Keratinocyte (primary cell): ENCODE data around the gene PLXNA2. TPM values are rescaled to one million over a fixed set of nuclear protein-coding genes. Genes with fewer than 3 reads are reported as not detected.
A peak's percentile ranks its signal among the peaks of the same experiment; 100 is the strongest.

Experiments
- DNase-seq: peaks from one replicate; pipeline ENCODE4 v3.0.0-alpha.2; 2011; ENCODE audit warnings: low read depth, missing footprints, low spot score
- FAIRE-seq: peaks from 2 replicates; lab custom pipeline; 2011; peaks lifted over from hg19 to GRCh38; lab: Jason Lieb, UNC
- H2AFZ ChIP-seq: 2 replicates; pipeline ENCODE4 v1.6.0; 2012; ENCODE audit warnings: low read length, control low read depth, inconsistent platforms; ENCODE audit not compliant: control insufficient read depth
- H3K27ac ChIP-seq: 2 replicates; pipeline ENCODE4 v1.5.1; 2011; ENCODE audit warnings: low read length; ENCODE audit not compliant: control insufficient read depth, insufficient read depth
- H3K27me3 ChIP-seq: 3 replicates; pipeline ENCODE4 v1.6.0; 2011; ENCODE audit warnings: low read length; ENCODE audit not compliant: control insufficient read depth, insufficient read depth; ENCODE audit errors: extremely low read depth
- H3K36me3 ChIP-seq, 2 experiments: 2 replicates in 1 of 2; 3 replicates in 1 of 2; pipeline ENCODE4 v1.5.1; 2011; ENCODE audit warnings: low read length in 2 of 2, mild to moderate bottlenecking in 1 of 2; ENCODE audit not compliant: control insufficient read depth in 2 of 2, insufficient read depth in 2 of 2; ENCODE audit errors: extremely low read depth in 1 of 2
- H3K4me1 ChIP-seq: 3 replicates; pipeline ENCODE4 v1.5.1; 2011; ENCODE audit warnings: low read length; ENCODE audit not compliant: control insufficient read depth, insufficient read depth; ENCODE audit errors: extremely low read depth
- H3K4me2 ChIP-seq: 3 replicates; pipeline ENCODE4 v1.6.0; 2011; ENCODE audit warnings: low read depth, low read length; ENCODE audit not compliant: control insufficient read depth, insufficient read depth; ENCODE audit errors: extremely low read depth
- H3K4me3 ChIP-seq, 3 experiments: fragments of 200-600 bp in 1 of 3; sonication (generic) in 1 of 3; 2 replicates in 2 of 3; 3 replicates in 1 of 3; pipeline ENCODE4 v1.5.1; 2011 to 2016; ENCODE audit warnings: low read length in 3 of 3, mild to moderate bottlenecking in 3 of 3, control low read depth in 2 of 3, inconsistent platforms in 1 of 3, low read depth in 1 of 3, mixed read lengths in 1 of 3, mixed run types in 1 of 3, moderate library complexity in 1 of 3; ENCODE audit not compliant: control insufficient read depth in 2 of 3, insufficient read depth in 2 of 3; ENCODE audit errors: extremely low read depth in 1 of 3
- H3K79me2 ChIP-seq: 2 replicates; pipeline ENCODE4 v1.6.0; 2012; ENCODE audit warnings: low read length; ENCODE audit not compliant: control insufficient read depth, insufficient read depth
- H3K9ac ChIP-seq: 3 replicates; pipeline ENCODE4 v1.6.0; 2011; ENCODE audit warnings: low read length; ENCODE audit not compliant: control insufficient read depth, insufficient read depth; ENCODE audit errors: extremely low read depth
- H3K9me1 ChIP-seq: 3 replicates; pipeline ENCODE4 v1.6.0; 2011; ENCODE audit warnings: low read length; ENCODE audit not compliant: control insufficient read depth, insufficient read depth; ENCODE audit errors: extremely low read depth
- H3K9me3 ChIP-seq: 2 replicates; pipeline ENCODE4 v1.5.1; 2012; ENCODE audit warnings: low read depth, low read length; ENCODE audit not compliant: control insufficient read depth
- H4K20me1 ChIP-seq: 3 replicates; pipeline ENCODE4 v1.6.0; 2011; ENCODE audit warnings: low read length; ENCODE audit not compliant: control insufficient read depth, insufficient read depth; ENCODE audit errors: extremely low read depth
- EZH2 ChIP-seq: IDR thresholded peaks from one replicate; pipeline ENCODE4 v1.6.1; 2012; ENCODE audit warnings: inconsistent platforms, mild to moderate bottlenecking, low read length, moderate library complexity
- dilution Hi-C: fragments of 300-500 bp; cut with MboI; formaldehyde crosslinking; loops from one replicate; pipeline ENCODE4 v1.7.0; 2020; ENCODE audit warnings: low sequenced_read_pairs; ENCODE audit not compliant: extremely low pct_ligation_motif_present
- polyA plus RNA-seq, 5 experiments: library from polyadenylated mRNA; depleted of rRNA in 3 of 5; stranded (reverse) in 3 of 5; stranded (forward) in 1 of 5; unstranded in 1 of 5; fragments of >200 nt; gene quantifications; 1 replicate in 1 of 5; 2 replicates in 3 of 5; 3 replicates in 1 of 5; pipeline versions ENCODE4 v1.2.1 to v1.2.3, GENCODE V29; 2011 to 2012; ENCODE audit warnings: missing spikeins in 2 of 5, low read depth in 1 of 5, low replicate concordance in 1 of 5
- TF ChIP-seq, protein P1 (sequence below), 3 experiments: IDR thresholded peaks in 1 of 3; conservative IDR thresholded peaks in 1 of 3; optimal IDR thresholded peaks in 1 of 3; 2 replicates in 2 of 3; 3 replicates in 1 of 3; pipeline versions ENCODE3 to v1.5.1; 2011; ENCODE audit warnings: low read length in 3 of 3, mild to moderate bottlenecking in 3 of 3, moderate library complexity in 2 of 3, control low read depth in 1 of 3, inconsistent platforms in 1 of 3; ENCODE audit not compliant: insufficient read depth in 2 of 3; ENCODE audit errors: extremely low read depth in 1 of 3

The PLXNA2 gene
- polyA plus RNA-seq, 1 donor (not counting 4 experiments of a cell fraction or from before 2014, with no cell fraction given): 6.7 TPM

DNA sequence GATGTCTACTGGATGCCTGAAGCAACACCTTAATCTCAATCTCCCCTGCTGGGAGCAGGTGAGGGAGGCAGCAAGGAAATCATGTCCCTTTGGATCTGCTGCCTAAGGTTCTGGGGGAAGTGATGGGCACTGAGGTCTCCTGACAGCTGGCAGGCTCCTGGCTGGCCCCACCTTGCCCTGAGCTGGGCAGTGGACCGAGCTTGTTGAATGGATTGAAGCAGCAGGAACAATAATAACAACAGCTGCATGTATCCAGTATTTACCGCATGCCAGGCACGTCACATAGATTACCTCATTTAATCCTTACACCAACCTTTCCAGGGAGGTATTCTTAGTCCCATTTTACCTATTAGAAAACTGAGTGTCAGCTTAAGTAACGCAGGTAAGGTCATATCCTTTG, 133.9 kb downstream of the PLXNA2 start:
- H3K4me1 ChIP-seq: peaks cover 18% of the 10 kb centered on the region

GRCh38 chr1:208108646-208109330, 135.4 kb downstream of the PLXNA2 start:
- Histone ChIP-seq H3K9ac (no peak overlapping the region), H3K9me3 (no peaks in the 10 kb centered on the region), H4K20me1 (no peaks in the 10 kb centered on the region), H3K36me3 (peaks cover 2 to 7% of the 10 kb centered on the region in 2 experiments), H3K9me1 (peaks cover 2% of the 10 kb centered on the region), H3K79me2 (no peaks in the 10 kb centered on the region), H3K27ac (no peak overlapping the region), H2AFZ (no peak overlapping the region), H3K4me2 (peak overlapping the region; percentile 30), H3K4me1 (peaks cover 18% of the 10 kb centered on the region), H3K27me3 (no peaks in the 10 kb centered on the region), H3K4me3 (no peak overlapping the region)
- no peak for TF ChIP-seq EZH2
- TF ChIP-seq, protein P1, sequence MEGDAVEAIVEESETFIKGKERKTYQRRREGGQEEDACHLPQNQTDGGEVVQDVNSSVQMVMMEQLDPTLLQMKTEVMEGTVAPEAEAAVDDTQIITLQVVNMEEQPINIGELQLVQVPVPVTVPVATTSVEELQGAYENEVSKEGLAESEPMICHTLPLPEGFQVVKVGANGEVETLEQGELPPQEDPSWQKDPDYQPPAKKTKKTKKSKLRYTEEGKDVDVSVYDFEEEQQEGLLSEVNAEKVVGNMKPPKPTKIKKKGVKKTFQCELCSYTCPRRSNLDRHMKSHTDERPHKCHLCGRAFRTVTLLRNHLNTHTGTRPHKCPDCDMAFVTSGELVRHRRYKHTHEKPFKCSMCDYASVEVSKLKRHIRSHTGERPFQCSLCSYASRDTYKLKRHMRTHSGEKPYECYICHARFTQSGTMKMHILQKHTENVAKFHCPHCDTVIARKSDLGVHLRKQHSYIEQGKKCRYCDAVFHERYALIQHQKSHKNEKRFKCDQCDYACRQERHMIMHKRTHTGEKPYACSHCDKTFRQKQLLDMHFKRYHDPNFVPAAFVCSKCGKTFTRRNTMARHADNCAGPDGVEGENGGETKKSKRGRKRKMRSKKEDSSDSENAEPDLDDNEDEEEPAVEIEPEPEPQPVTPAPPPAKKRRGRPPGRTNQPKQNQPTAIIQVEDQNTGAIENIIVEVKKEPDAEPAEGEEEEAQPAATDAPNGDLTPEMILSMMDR (optimal IDR thresholded peaks at IDR 0.05 in 1 of 3, IDR thresholded peaks at IDR 0.05 in 1 of 3, conservative IDR thresholded peaks at IDR 0.05 in 1 of 3; ENCODE audit: extremely low read depth in 1 of 3, insufficient read depth in 2 of 3, low read length in 3 of 3): no peak
- FAIRE-seq: no peak
- dilution Hi-C loops: no loop called here
- no peak for DNase-seq

More for the DNA sequence above, 133.9 kb downstream of the PLXNA2 start:
- TF ChIP-seq, protein P1 (optimal IDR thresholded peaks at IDR 0.05 in 1 of 3, IDR thresholded peaks at IDR 0.05 in 1 of 3, conservative IDR thresholded peaks at IDR 0.05 in 1 of 3; ENCODE audit: extremely low read depth in 1 of 3, insufficient read depth in 2 of 3, low read length in 3 of 3): no peak
- no peak for TF ChIP-seq EZH2
- H3K4me3 ChIP-seq: no peak overlapping the region
- H3K27me3 ChIP-seq: no peaks in the 10 kb centered on the region
- DNase-seq (no peak), FAIRE-seq (no peak)
- H3K9me1 ChIP-seq: peaks cover 2% of the 10 kb centered on the region
- no peak overlapping the region for H3K9ac ChIP-seq
- H2AFZ ChIP-seq: no peak overlapping the region
- H3K9me3 ChIP-seq: no peaks in the 10 kb centered on the region
- no peaks in the 10 kb centered on the region for H4K20me1 ChIP-seq
- peaks cover 2 to 7% of the 10 kb centered on the region in 2 experiments for H3K36me3 ChIP-seq
- H3K27ac ChIP-seq: no peak overlapping the region
- H3K4me2 ChIP-seq: no peak overlapping the region
- no peaks in the 10 kb centered on the region for H3K79me2 ChIP-seq
- dilution Hi-C loops: no loop called here
